Measurements from ENCODE around the gene LRRC40. TPM values are rescaled to one million over a fixed set of nuclear protein-coding genes. Genes with fewer than 3 reads are reported as not detected.

The LRRC40 gene
- polyA plus RNA-seq, 1 experiment = 20.6 TPM

- Histone ChIP-seq H3K27me3 (ENCODE audit: control insufficient read depth, insufficient read depth, low read length) (no peaks in the 10 kb centered on the region), H3K9me3 (ENCODE audit: control insufficient read depth, insufficient read depth, low read length) (no peaks in the 10 kb centered on the region), H3K4me3 (ENCODE audit: low read depth, low read length) (peak overlapping the region; percentile 75), H3K27ac (ENCODE audit: low read depth, low read length) (no peak overlapping the region)
- POLR2A ChIA-PET = no interaction called here
- CTCF ChIA-PET = interaction anchor here (0.8 kb wide), 1 partner anchor 80 kb away, joined by 3 read pairs; no protein-coding TSS in a partner anchor
- TF ChIP-seq CTCF (IDR thresholded peaks at IDR 0.05; ENCODE audit: low read depth, low read length) = no peak
- no peak for DNase-seq (ENCODE audit: low read depth, low spot score)
These were observed 17.4 kb upstream of the LRRC40 start for GRCh38 chr1:70222716-70223235.

DNA sequence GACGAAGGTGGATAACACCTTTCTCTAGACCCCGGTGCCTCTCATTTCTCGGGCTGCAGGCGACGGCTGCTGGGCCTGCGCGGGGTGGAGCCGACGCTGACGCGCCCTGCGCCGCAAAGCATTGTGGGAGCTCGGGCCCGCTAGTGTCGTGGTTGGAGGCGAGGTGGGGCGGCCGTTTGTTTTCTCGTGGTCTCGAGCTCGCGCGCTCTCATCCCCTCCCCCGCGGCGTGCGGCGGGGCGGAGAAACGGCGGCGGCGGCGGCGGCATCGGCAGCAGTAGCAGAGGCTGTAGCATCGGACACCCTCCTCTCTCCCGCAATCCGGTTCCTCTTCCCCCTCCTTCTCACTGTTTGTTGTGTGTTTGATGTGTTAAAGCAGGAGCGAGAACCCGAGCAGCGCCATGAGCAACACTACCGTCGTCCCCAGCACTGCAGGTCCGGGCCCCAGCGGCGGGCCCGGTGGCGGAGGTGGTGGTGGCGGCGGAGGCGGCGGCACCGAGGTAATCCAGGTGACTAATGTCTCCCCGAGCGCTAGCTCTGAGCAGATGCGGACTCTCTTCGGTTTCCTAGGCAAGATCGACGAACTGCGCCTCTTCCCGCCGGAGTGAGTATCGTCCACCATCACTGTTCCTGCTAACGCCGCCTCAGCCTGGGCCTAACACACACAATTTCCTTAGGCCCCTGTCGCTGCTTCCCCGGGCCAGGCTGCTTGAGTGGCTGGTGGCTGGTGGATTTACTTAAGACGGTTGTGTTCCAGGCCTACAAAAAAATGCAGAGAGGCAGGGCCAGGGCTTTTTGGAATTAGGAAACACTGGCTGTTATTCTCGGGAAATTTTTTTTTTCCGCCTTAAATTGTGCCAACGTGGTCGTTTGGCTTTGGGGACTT lies 16.1 kb upstream of the LRRC40 start, which contains the start of gene SRSF11:
Gene SRSF11, plus strand, starts transcription at position 143 of the 884 bp plus-strand sequence. Its CDS starts 257 bp downstream, at position 400.
- Histone ChIP-seq H3K9me3 (ENCODE audit: control insufficient read depth, insufficient read depth, low read length) (no peaks in the 10 kb centered on the region), H3K27me3 (ENCODE audit: control insufficient read depth, insufficient read depth, low read length) (no peaks in the 10 kb centered on the region), H3K4me3 (ENCODE audit: low read depth, low read length) (peak within 1 kb of the TSS; percentile 75), H3K27ac (ENCODE audit: low read depth, low read length) (peak within 1 kb of the TSS; percentile 88)
- peak; percentile 78 for DNase-seq (ENCODE audit: low read depth, low spot score)
- CTCF ChIA-PET = interaction anchor here (0.7 kb wide), 1 partner anchor 79 kb away, joined by 4 read pairs; no protein-coding TSS in a partner anchor
- TF ChIP-seq CTCF (IDR thresholded peaks at IDR 0.05; ENCODE audit: low read depth, low read length) = peak; percentile 9; the same call in 1 of the 2 replicates
- POLR2A ChIA-PET = interaction anchor here (0.5 to 1.5 kb wide), 9 partner anchors 11 to 1863 kb away, joined by 4 to 11 read pairs (median 7); partner anchors contain the start of genes ANKRD13C, CTH and LRRC40

GRCh38 chr1:70220517-70221237 lies 15.3 kb upstream of the LRRC40 start:
- no peaks in the 10 kb centered on the region for H3K27me3 ChIP-seq (ENCODE audit: control insufficient read depth, insufficient read depth, low read length)

GRCh38 chr1:70220015-70220414 lies 14.6 kb upstream of the LRRC40 start:
- H3K9me3 ChIP-seq (ENCODE audit: control insufficient read depth, insufficient read depth, low read length) = no peaks in the 10 kb centered on the region
- no peak for TF ChIP-seq CTCF (IDR thresholded peaks at IDR 0.05; ENCODE audit: low read depth, low read length)
- DNase-seq (ENCODE audit: low read depth, low spot score) = no peak
- no peaks in the 10 kb centered on the region for H3K27me3 ChIP-seq (ENCODE audit: control insufficient read depth, insufficient read depth, low read length)
- H3K4me3 ChIP-seq (ENCODE audit: low read depth, low read length) = no peak overlapping the region
- no peak overlapping the region for H3K27ac ChIP-seq (ENCODE audit: low read depth, low read length)
- ChIA-PET CTCF (no interaction called here), POLR2A (interaction anchor here (0.6 to 1.5 kb wide), 2 partner anchors 56 to 135 kb away, joined by 4 to 9 read pairs; partner anchors contain the start of gene ANKRD13C)

More at GRCh38 chr1:70220517-70221237, 15.3 kb upstream of the LRRC40 start:
- ChIA-PET CTCF (no interaction called here), POLR2A (interaction anchor here (0.7 to 1.5 kb wide), 8 partner anchors 10 to 193 kb away, joined by 4 to 11 read pairs (median 8); partner anchors contain the start of genes ANKRD13C, CTH and LRRC40)
- Histone ChIP-seq H3K27ac (ENCODE audit: low read depth, low read length) (no peak overlapping the region), H3K4me3 (ENCODE audit: low read depth, low read length) (peak overlapping the region; percentile 75), H3K9me3 (ENCODE audit: control insufficient read depth, insufficient read depth, low read length) (no peaks in the 10 kb centered on the region)
- no peak for TF ChIP-seq CTCF (IDR thresholded peaks at IDR 0.05; ENCODE audit: low read depth, low read length)
- DNase-seq (ENCODE audit: low read depth, low spot score) = no peak

Measured in AG04450 (cell line).